ENCODE measurements around the gene TMEM242. TPM values are rescaled to one million over a fixed set of nuclear protein-coding genes. Genes with fewer than 3 reads are reported as not detected.
A peak's percentile ranks its signal among the peaks of the same experiment; 100 is the strongest.

TMEM242 gene
- total and polyA plus RNA-seq, 2 donors (not counting 3 experiments of a cell fraction or from before 2014, with no cell fraction given), result 5.3 to 15.5 TPM

GRCh38 chr6:157281570-157281969 is 41.7 kb downstream of the TMEM242 start:
- dilution Hi-C loops (cut with MboI; ENCODE audit: extremely low pct_ligation_motif_present, low sequenced_read_pairs), result no loop called here
- Histone ChIP-seq H3K27ac (ENCODE audit: insufficient read depth, low read depth, low read length) (no peak overlapping the region), H3K9ac (replicated peaks; ENCODE audit: extremely low read depth, insufficient read depth, low read length) (no peak overlapping the region), H4K20me1 (replicated peaks; ENCODE audit: control insufficient read depth, extremely low read depth, insufficient read depth, low read length) (no peaks in the 10 kb centered on the region), H3K4me2 (ENCODE audit: insufficient read depth, low read length) (no peak overlapping the region), H3K9me3 (replicated peaks; ENCODE audit: control insufficient read depth, insufficient read depth, low read length) (no peaks in the 10 kb centered on the region), H3K4me1 (ENCODE audit: control insufficient read depth, extremely low read depth, insufficient read depth, low read length) (no peaks in the 10 kb centered on the region), H3K36me3 (ENCODE audit: control insufficient read depth in 2 of 2, extremely low read depth in 1 of 2, insufficient read depth in 2 of 2, low read length in 2 of 2) (no peaks in the 10 kb centered on the region), H2AFZ (ENCODE audit: low read depth, low read length) (peak overlapping the region; percentile 62), H3K4me3 (replicated peaks in 1 of 3; ENCODE audit: insufficient read depth in 1 of 3, low read depth in 1 of 3, low read length in 3 of 3) (no peak overlapping the region), H3K9me1 (replicated peaks; ENCODE audit: control insufficient read depth, extremely low read depth, insufficient read depth, low read length) (no peaks in the 10 kb centered on the region), H3K79me2 (ENCODE audit: control insufficient read depth, insufficient read depth, low read length) (no peaks in the 10 kb centered on the region), H3K27me3 (ENCODE audit: control insufficient read depth in 2 of 2, insufficient read depth in 2 of 2, low read length in 2 of 2) (no peaks in the 10 kb centered on the region)
- FAIRE-seq (no peak), DNase-seq (ENCODE audit: low read depth, low spot score) (no peak)
- CTCF ChIA-PET, result interaction anchor here (0.6 to 2.4 kb wide), 11 partner anchors 12 to 1954 kb away, joined by 3 to 9 read pairs (median 3); no protein-coding TSS in a partner anchor
- BruUV-seq (replicated peaks), result no TSS peak
- intact Hi-C loops (cut with micrococcal nuclease), result no loop called here
- POLR2A ChIA-PET, result no interaction called here
- peak; percentile 47 to 51 for TF ChIP-seq CTCF (IDR thresholded peaks at IDR 0.05; ENCODE audit: extremely low read depth in 1 of 2, insufficient read depth in 1 of 2, low read depth in 1 of 2, low read length in 2 of 2)
- no peak for TF ChIP-seq GATA2 (IDR thresholded peaks at IDR 0.05; ENCODE audit: insufficient read depth, insufficient read length, low read depth, low read length)

- ChIA-PET CTCF (interaction anchor here (0.6 to 2.4 kb wide), 8 partner anchors 12 to 101 kb away, joined by 3 to 9 read pairs (median 4); no protein-coding TSS in a partner anchor), POLR2A (no interaction called here)
- dilution Hi-C loops (cut with MboI; ENCODE audit: extremely low pct_ligation_motif_present, low sequenced_read_pairs), result no loop called here
- no peak for TF ChIP-seq MYC (IDR thresholded peaks at IDR 0.05; ENCODE audit: low read depth, low read length)
- TF ChIP-seq JUN (IDR thresholded peaks at IDR 0.05; ENCODE audit: borderline replicate concordance, insufficient read depth, insufficient read length, low read depth), result no peak
- no peak for TF ChIP-seq POLR2A (IDR thresholded peaks at IDR 0.05; ENCODE audit: low read depth, low read length)
- no peak for TF ChIP-seq CTCF (IDR thresholded peaks at IDR 0.05; ENCODE audit: extremely low read depth in 1 of 2, insufficient read depth in 1 of 2, low read depth in 1 of 2, low read length in 2 of 2)
- no peak for TF ChIP-seq FOS (IDR thresholded peaks at IDR 0.05; ENCODE audit: borderline replicate concordance, insufficient read depth, low read length)
- no peak for TF ChIP-seq MAX (IDR thresholded peaks at IDR 0.05; ENCODE audit: insufficient read depth, insufficient read length)
- no peak for TF ChIP-seq POLR2AphosphoS5 (IDR thresholded peaks at IDR 0.05; ENCODE audit: insufficient read depth, low read depth, low read length)
- TF ChIP-seq EZH2 (IDR thresholded peaks at IDR 0.05; ENCODE audit: borderline replicate concordance, low read depth, low read length, severe bottlenecking), result no peak
- H4K20me1 ChIP-seq (replicated peaks; ENCODE audit: control insufficient read depth, extremely low read depth, insufficient read depth, low read length), result no peaks in the 10 kb centered on the region
- no peaks in the 10 kb centered on the region for H3K79me2 ChIP-seq (ENCODE audit: control insufficient read depth, insufficient read depth, low read length)
- H3K36me3 ChIP-seq (ENCODE audit: control insufficient read depth in 2 of 2, extremely low read depth in 1 of 2, insufficient read depth in 2 of 2, low read length in 2 of 2), result no peaks in the 10 kb centered on the region
- H3K4me3 ChIP-seq (replicated peaks in 1 of 3; ENCODE audit: insufficient read depth in 1 of 3, low read depth in 1 of 3, low read length in 3 of 3), result no peak overlapping the region
- H3K27me3 ChIP-seq (ENCODE audit: control insufficient read depth in 2 of 2, insufficient read depth in 2 of 2, low read length in 2 of 2), result no peaks in the 10 kb centered on the region
- DNase-seq (ENCODE audit: low read depth, low spot score), result no peak
- no peaks in the 10 kb centered on the region for H3K9me1 ChIP-seq (replicated peaks; ENCODE audit: control insufficient read depth, extremely low read depth, insufficient read depth, low read length)
- H3K4me1 ChIP-seq (ENCODE audit: control insufficient read depth, extremely low read depth, insufficient read depth, low read length), result no peaks in the 10 kb centered on the region
- no peak overlapping the region for H3K27ac ChIP-seq (ENCODE audit: insufficient read depth, low read depth, low read length)
- no peak for FAIRE-seq
- BruUV-seq (replicated peaks), result no TSS peak
- H3K9ac ChIP-seq (replicated peaks; ENCODE audit: extremely low read depth, insufficient read depth, low read length), result no peak overlapping the region
- H2AFZ ChIP-seq (ENCODE audit: low read depth, low read length), result no peak overlapping the region
- H3K4me2 ChIP-seq (ENCODE audit: insufficient read depth, low read length), result no peak overlapping the region
- no peaks in the 10 kb centered on the region for H3K9me3 ChIP-seq (replicated peaks; ENCODE audit: control insufficient read depth, insufficient read depth, low read length)
- intact Hi-C loops (cut with micrococcal nuclease), result no loop called here
Measured at GRCh38 chr6:157280947-157281346, 42.4 kb downstream of the TMEM242 start.

Data from endothelial cell of umbilical vein (primary cell).